Measurements from ENCODE around the gene HOXA3.

The HOXA3 gene

GRCh38 chr7:27123477-27124053, 28.8 kb downstream of the HOXA3 start:
- ChIA-PET CTCF (no interaction called here), POLR2A (interaction anchor here (0.6 kb wide), 1 partner anchor 14 kb away, joined by 3 read pairs; no protein-coding TSS in a partner anchor)
- no peak for DNase-seq (ENCODE audit: low read depth, low spot score)
- TF ChIP-seq CTCF (IDR thresholded peaks at IDR 0.05; ENCODE audit: insufficient read depth, low read length, missing control alignments): no peak
- no peak overlapping the region for H3K4me3 ChIP-seq (ENCODE audit: low read depth, low read length)

- DNase-seq (ENCODE audit: low read depth, low spot score): no peak
- H3K4me3 ChIP-seq (ENCODE audit: low read depth, low read length): no peak overlapping the region
- POLR2A ChIA-PET: no interaction called here
- CTCF ChIA-PET: no interaction called here
- no peak for TF ChIP-seq CTCF (IDR thresholded peaks at IDR 0.05; ENCODE audit: insufficient read depth, low read length, missing control alignments)
These were observed 29.3 kb downstream of the HOXA3 start for GRCh38 chr7:27123007-27123476.

GRCh38 chr7:27122077-27122910, 30.1 kb downstream of the HOXA3 start:
- ChIA-PET POLR2A (no interaction called here), CTCF (interaction anchor here (1.2 kb wide), 1 partner anchor 9 kb away, joined by 3 read pairs; the partner anchor contains the start of gene HOXA4)
- TF ChIP-seq CTCF (IDR thresholded peaks at IDR 0.05; ENCODE audit: insufficient read depth, low read length, missing control alignments): no peak
- DNase-seq (ENCODE audit: low read depth, low spot score): no peak
- no peak overlapping the region for H3K4me3 ChIP-seq (ENCODE audit: low read depth, low read length)

GRCh38 chr7:27121684-27122076, 30.7 kb downstream of the HOXA3 start:
- TF ChIP-seq CTCF (IDR thresholded peaks at IDR 0.05; ENCODE audit: insufficient read depth, low read length, missing control alignments): no peak
- no peak overlapping the region for H3K4me3 ChIP-seq (ENCODE audit: low read depth, low read length)
- DNase-seq (ENCODE audit: low read depth, low spot score): no peak
- ChIA-PET CTCF (interaction anchor here (1.2 kb wide), 1 partner anchor 9 kb away, joined by 3 read pairs; the partner anchor contains the start of gene HOXA4), POLR2A (no interaction called here)

- no peak for TF ChIP-seq CTCF (IDR thresholded peaks at IDR 0.05; ENCODE audit: insufficient read depth, low read length, missing control alignments)
- POLR2A ChIA-PET: no interaction called here
- H3K4me3 ChIP-seq (ENCODE audit: low read depth, low read length): no peak overlapping the region
- no peak for DNase-seq (ENCODE audit: low read depth, low spot score)
- CTCF ChIA-PET: interaction anchor here (1.3 kb wide), 1 partner anchor 31 kb away, joined by 3 read pairs; no protein-coding TSS in a partner anchor
These were observed 32.9 kb downstream of the HOXA3 start for GRCh38 chr7:27119412-27119911.

- no peak overlapping the region for H3K4me3 ChIP-seq (ENCODE audit: low read depth, low read length)
- no peak for TF ChIP-seq CTCF (IDR thresholded peaks at IDR 0.05; ENCODE audit: insufficient read depth, low read length, missing control alignments)
- DNase-seq (ENCODE audit: low read depth, low spot score): no peak
- ChIA-PET POLR2A (no interaction called here), CTCF (interaction anchor here (0.9 kb wide), 2 partner anchors 9 to 32 kb away, joined by 4 read pairs; no protein-coding TSS in a partner anchor)
These were observed 33.8 kb downstream of the HOXA3 start for GRCh38 chr7:27118580-27118979.

Measured in AG04449 (cell line).